ENCODE results near the gene ENC1. TPM values are rescaled to one million over a fixed set of nuclear protein-coding genes. Genes with fewer than 3 reads are reported as not detected.
"Not testable (repeated sequence)": the region's sequence is repeated elsewhere in the genome, so short reads cannot be mapped to it uniquely, and the experiment has no call there.

The ENC1 gene
- total RNA-seq, 1 donor from 2014 or later, result 162 TPM

- no peaks in the 10 kb centered on the region for H3K27me3 Mint-ChIP-seq (ENCODE audit: unreplicated experiment)
- H3K4me3 Mint-ChIP-seq (ENCODE audit: unreplicated experiment), result no peak overlapping the region
- no peak for TF ChIP-seq CTCF (IDR thresholded peaks at IDR 0.05; ENCODE audit: unreplicated experiment)
- no peaks in the 10 kb centered on the region for H3K36me3 Mint-ChIP-seq (ENCODE audit: low read depth, unreplicated experiment)
- H3K4me1 Mint-ChIP-seq (ENCODE audit: unreplicated experiment), result peaks cover 3% of the 10 kb centered on the region
- H3K27ac Mint-ChIP-seq (ENCODE audit: unreplicated experiment), result no peak overlapping the region
- DNase-seq (ENCODE audit: low spot score), result no peak
- H3K9me3 Mint-ChIP-seq (ENCODE audit: unreplicated experiment), result no peaks in the 10 kb centered on the region
Measured at GRCh38 chr5:74679966-74680365, 39.4 kb upstream of the ENC1 start.

GRCh38 chr5:74679300-74679699 is 38.8 kb upstream of the ENC1 start:
- DNase-seq (ENCODE audit: low spot score); H3K27ac Mint-ChIP-seq (ENCODE audit: unreplicated experiment); H3K9me3 Mint-ChIP-seq (ENCODE audit: unreplicated experiment); H3K4me1 Mint-ChIP-seq (ENCODE audit: unreplicated experiment); H3K4me3 Mint-ChIP-seq (ENCODE audit: unreplicated experiment); H3K27me3 Mint-ChIP-seq (ENCODE audit: unreplicated experiment); H3K36me3 Mint-ChIP-seq (ENCODE audit: low read depth, unreplicated experiment): not testable (repeated sequence)

- not testable (repeated sequence) for H3K36me3 Mint-ChIP-seq (ENCODE audit: low read depth, unreplicated experiment); DNase-seq (ENCODE audit: low spot score); H3K4me1 Mint-ChIP-seq (ENCODE audit: unreplicated experiment); H3K9me3 Mint-ChIP-seq (ENCODE audit: unreplicated experiment); H3K4me3 Mint-ChIP-seq (ENCODE audit: unreplicated experiment); H3K27ac Mint-ChIP-seq (ENCODE audit: unreplicated experiment); H3K27me3 Mint-ChIP-seq (ENCODE audit: unreplicated experiment)
Measured at GRCh38 chr5:74678123-74678522, 37.6 kb upstream of the ENC1 start.

GRCh38 chr5:74676466-74676865 is 35.9 kb upstream of the ENC1 start:
- H3K36me3 Mint-ChIP-seq (ENCODE audit: low read depth, unreplicated experiment), result not testable (repeated sequence)

GRCh38 chr5:74673011-74673790 is 32.7 kb upstream of the ENC1 start:
- Mint-ChIP-seq H3K4me3 (ENCODE audit: unreplicated experiment) (no peak overlapping the region), H3K36me3 (ENCODE audit: low read depth, unreplicated experiment) (no peaks in the 10 kb centered on the region), H3K27ac (ENCODE audit: unreplicated experiment) (no peak overlapping the region), H3K4me1 (ENCODE audit: unreplicated experiment) (peaks cover 3% of the 10 kb centered on the region), H3K9me3 (ENCODE audit: unreplicated experiment) (no peaks in the 10 kb centered on the region), H3K27me3 (ENCODE audit: unreplicated experiment) (peaks cover 2% of the 10 kb centered on the region)
- no peak for DNase-seq (ENCODE audit: low spot score)
- TF ChIP-seq CTCF (IDR thresholded peaks at IDR 0.05; ENCODE audit: unreplicated experiment), result no peak

More at GRCh38 chr5:74676466-74676865, 35.9 kb upstream of the ENC1 start:
- not testable (repeated sequence) for H3K9me3 Mint-ChIP-seq (ENCODE audit: unreplicated experiment); H3K27ac Mint-ChIP-seq (ENCODE audit: unreplicated experiment); H3K4me1 Mint-ChIP-seq (ENCODE audit: unreplicated experiment); H3K4me3 Mint-ChIP-seq (ENCODE audit: unreplicated experiment); H3K27me3 Mint-ChIP-seq (ENCODE audit: unreplicated experiment); DNase-seq (ENCODE audit: low spot score)

- Mint-ChIP-seq H3K4me3 (ENCODE audit: unreplicated experiment) (no peak overlapping the region), H3K27me3 (ENCODE audit: unreplicated experiment) (peaks cover 2% of the 10 kb centered on the region), H3K9me3 (ENCODE audit: unreplicated experiment) (no peaks in the 10 kb centered on the region), H3K36me3 (ENCODE audit: low read depth, unreplicated experiment) (no peaks in the 10 kb centered on the region), H3K27ac (ENCODE audit: unreplicated experiment) (no peak overlapping the region), H3K4me1 (ENCODE audit: unreplicated experiment) (peaks cover 3% of the 10 kb centered on the region)
- TF ChIP-seq CTCF (IDR thresholded peaks at IDR 0.05; ENCODE audit: unreplicated experiment), result no peak
- no peak for DNase-seq (ENCODE audit: low spot score)
Measured at GRCh38 chr5:74672215-74672877, 31.8 kb upstream of the ENC1 start.

All from endothelial cell (in vitro differentiated cells).